Parathyroid adenoma (tissue), 2 donors: ENCODE results near the gene IGLL1.
"Not testable (repeated sequence)": the region's sequence is repeated elsewhere in the genome, so short reads cannot be mapped to it uniquely, and the experiment has no call there.

Experiments
- H2AFZ ChIP-seq: fragments of 300-600 bp; sonication (generic); one replicate; pipeline ENCODE4 v1.7.0; 2017; ENCODE audit warnings: antibody characterized with exemption, mild to moderate bottlenecking
- H3K27ac ChIP-seq: fragments of 300-600 bp; sonication (generic); one replicate; pipeline ENCODE4 v1.7.0; 2017
- H3K27me3 ChIP-seq: fragments of 300-600 bp; sonication (generic); one replicate; pipeline ENCODE4 v1.7.0; 2017; ENCODE audit warnings: low read length; ENCODE audit not compliant: control insufficient read depth, insufficient read depth
- H3K36me3 ChIP-seq: fragments of 300-600 bp; sonication (generic); one replicate; pipeline ENCODE4 v1.7.0; 2017; ENCODE audit warnings: low read length; ENCODE audit not compliant: control insufficient read depth, insufficient read depth
- H3K4me1 ChIP-seq: fragments of 300-600 bp; sonication (generic); one replicate; pipeline ENCODE4 v1.7.0; 2017; ENCODE audit warnings: control low read depth
- H3K4me2 ChIP-seq: fragments of 300-600 bp; sonication (generic); one replicate; pipeline ENCODE4 v1.7.0; 2017; ENCODE audit warnings: low read length
- H3K4me3 ChIP-seq: fragments of 300-600 bp; sonication (generic); one replicate; pipeline ENCODE4 v1.7.0; 2017; ENCODE audit warnings: low read depth, low read length
- H3K79me2 ChIP-seq: fragments of 300-600 bp; sonication (generic); one replicate; pipeline ENCODE4 v1.7.0; 2017; ENCODE audit warnings: control low read depth
- H3K9ac ChIP-seq: fragments of 300-600 bp; sonication (generic); one replicate; pipeline ENCODE4 v1.7.0; 2017; ENCODE audit warnings: mild to moderate bottlenecking
- H3K9me3 ChIP-seq: fragments of 300-600 bp; sonication (generic); one replicate; pipeline ENCODE4 v1.7.0; 2017; ENCODE audit warnings: low read length; ENCODE audit not compliant: control insufficient read depth
- CTCF ChIP-seq: fragments of 300-600 bp; sonication (generic); IDR thresholded peaks from one replicate; pipeline ENCODE4 v1.7.0; 2017; ENCODE audit warnings: antibody characterized with exemption, mild to moderate bottlenecking
- donor health status: primary hyperparathyroidism.

IGLL1 gene

DNA sequence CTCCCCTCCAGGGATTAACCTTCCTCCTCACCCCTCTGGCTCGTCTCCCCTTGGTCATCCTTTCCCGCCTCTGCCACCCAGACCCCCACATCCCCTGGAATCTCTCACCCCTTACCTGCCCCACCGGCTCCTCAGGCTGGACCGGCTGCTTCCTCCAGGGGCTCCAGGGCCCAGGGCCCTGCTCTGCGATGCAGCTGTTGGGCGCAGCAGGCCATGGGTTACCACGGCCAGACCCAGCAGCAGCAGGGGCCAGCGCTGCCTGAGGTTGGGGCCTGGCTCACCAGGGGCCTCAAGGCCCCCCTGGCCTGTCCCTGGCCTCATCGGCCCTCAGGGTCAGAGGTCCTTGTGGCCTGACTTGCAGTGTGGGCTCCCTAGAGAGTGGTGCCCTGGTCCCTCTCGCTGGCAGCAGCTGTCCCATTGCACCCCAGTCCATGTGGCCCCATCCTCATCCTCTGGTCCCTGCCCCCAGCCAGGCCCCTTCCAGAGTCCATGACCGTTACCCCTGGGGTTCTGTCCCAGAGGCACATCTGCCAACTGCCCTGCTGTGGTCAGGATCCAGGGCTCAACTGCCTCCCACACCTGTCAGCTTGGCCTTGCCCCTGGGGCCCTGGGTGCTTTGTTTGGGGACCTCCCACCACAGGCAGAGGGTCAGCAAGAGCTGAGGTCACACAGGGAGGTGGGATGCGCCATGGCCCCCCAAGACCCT lies at the start of gene IGLL1:
Gene IGLL1, minus strand, starts transcription at position 421 of the 706 bp plus-strand sequence. Its CDS starts 100 bp downstream, at position 321.
- no peaks in the 10 kb centered on the region for H3K27me3 ChIP-seq
- no peaks in the 10 kb centered on the region for H3K79me2 ChIP-seq
- H3K4me2 ChIP-seq: no peak within 1 kb of the TSS
- no peak for TF ChIP-seq CTCF
- H3K27ac ChIP-seq: no peak within 1 kb of the TSS
- H3K9me3 ChIP-seq: no peaks in the 10 kb centered on the region
- H2AFZ ChIP-seq: no peak within 1 kb of the TSS
- no peak within 1 kb of the TSS for H3K4me3 ChIP-seq
- H3K36me3 ChIP-seq: no peaks in the 10 kb centered on the region
- H3K4me1 ChIP-seq: no peaks in the 10 kb centered on the region
- no peak within 1 kb of the TSS for H3K9ac ChIP-seq

GRCh38 chr22:23628056-23628743 lies 48.1 kb upstream of the IGLL1 start:
- not testable (repeated sequence) for H2AFZ ChIP-seq, H3K27me3 ChIP-seq, H3K27ac ChIP-seq, H3K9me3 ChIP-seq, H3K9ac ChIP-seq, H3K4me3 ChIP-seq, H3K4me1 ChIP-seq, H3K36me3 ChIP-seq, H3K79me2 ChIP-seq, H3K4me2 ChIP-seq

DNA sequence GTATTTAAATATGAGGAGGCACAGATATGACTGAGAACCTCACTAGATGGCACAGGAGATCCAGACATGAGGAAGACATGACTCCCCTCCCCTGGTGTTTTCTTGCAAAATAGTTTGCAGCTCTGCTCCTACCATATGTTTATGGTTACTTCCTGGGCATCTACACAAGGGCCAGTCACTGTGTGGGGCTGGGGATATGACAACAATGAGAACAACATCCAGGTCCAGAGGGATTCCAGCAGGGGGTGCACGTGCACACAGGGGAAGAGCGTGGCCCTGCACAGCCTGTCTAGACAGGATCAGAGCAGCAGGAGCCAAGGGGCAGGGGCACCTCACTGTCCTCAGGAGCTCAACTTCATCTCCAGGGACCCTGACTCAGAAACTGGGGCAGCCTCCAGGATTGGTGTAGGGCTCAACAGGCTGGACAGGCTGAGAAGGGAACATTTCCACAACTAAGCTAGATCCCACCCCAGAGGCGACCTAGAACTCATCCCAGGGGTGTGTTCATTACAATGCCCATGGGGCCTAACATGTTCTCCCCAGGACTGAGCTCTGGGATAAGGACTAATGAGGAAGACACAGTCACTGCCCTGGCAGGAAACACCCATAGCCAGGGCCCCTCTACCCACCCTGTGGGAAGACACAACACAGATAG lies 47.4 kb upstream of the IGLL1 start:
- H3K9me3 ChIP-seq, H3K4me2 ChIP-seq, H3K4me3 ChIP-seq, H3K4me1 ChIP-seq, H3K27me3 ChIP-seq, H3K9ac ChIP-seq, H2AFZ ChIP-seq, H3K79me2 ChIP-seq, H3K27ac ChIP-seq, H3K36me3 ChIP-seq: not testable (repeated sequence)
- peak; percentile 20 for TF ChIP-seq CTCF

- no peak overlapping the region for H3K4me2 ChIP-seq
- no peaks in the 10 kb centered on the region for H3K36me3 ChIP-seq
- no peak overlapping the region for H3K4me3 ChIP-seq
- H3K4me1 ChIP-seq: no peaks in the 10 kb centered on the region
- H3K9me3 ChIP-seq: no peaks in the 10 kb centered on the region
- no peak overlapping the region for H3K9ac ChIP-seq
- no peaks in the 10 kb centered on the region for H3K27me3 ChIP-seq
- no peak for TF ChIP-seq CTCF
- H3K27ac ChIP-seq: no peak overlapping the region
- no peaks in the 10 kb centered on the region for H3K79me2 ChIP-seq
- H2AFZ ChIP-seq: no peak overlapping the region
These were observed 46.3 kb upstream of the IGLL1 start for GRCh38 chr22:23626286-23626975.

DNA sequence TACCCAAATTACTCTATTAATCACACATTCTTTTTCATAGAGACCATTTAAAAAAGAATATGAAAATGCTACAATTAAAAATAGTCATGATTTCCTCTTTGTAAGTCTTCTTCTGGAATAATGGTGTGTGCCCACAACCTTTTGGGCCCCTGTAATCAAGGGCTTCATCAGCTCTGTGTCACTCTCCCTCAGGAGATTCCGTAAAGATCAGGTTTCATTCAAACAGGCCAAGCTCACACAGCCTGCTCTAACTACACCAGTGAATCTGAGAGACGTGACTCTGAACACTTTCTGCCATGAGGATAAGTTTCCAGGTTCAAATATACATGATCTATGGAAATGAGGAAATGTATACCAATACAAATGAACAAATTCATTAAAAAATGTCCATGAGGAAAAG lies 42.5 kb upstream of the IGLL1 start:
- no peak overlapping the region for H2AFZ ChIP-seq
- H3K79me2 ChIP-seq: no peaks in the 10 kb centered on the region
- H3K27me3 ChIP-seq: no peaks in the 10 kb centered on the region
- no peaks in the 10 kb centered on the region for H3K9me3 ChIP-seq
- H3K27ac ChIP-seq: no peak overlapping the region
- no peak overlapping the region for H3K4me3 ChIP-seq
- H3K4me2 ChIP-seq: peak overlapping the region; percentile 17
- no peak for TF ChIP-seq CTCF
- no peaks in the 10 kb centered on the region for H3K4me1 ChIP-seq
- no peak overlapping the region for H3K9ac ChIP-seq
- H3K36me3 ChIP-seq: no peaks in the 10 kb centered on the region

GRCh38 chr22:23621916-23622315 lies 41.8 kb upstream of the IGLL1 start:
- not testable (repeated sequence) for H3K9me3 ChIP-seq, H3K36me3 ChIP-seq, H3K4me1 ChIP-seq, H3K27me3 ChIP-seq, H3K9ac ChIP-seq, H3K4me2 ChIP-seq, H2AFZ ChIP-seq, H3K79me2 ChIP-seq, H3K27ac ChIP-seq, H3K4me3 ChIP-seq
